SU-DHL-6 (cell line): ENCODE measurements around the gene LRRC7.

Experiments
- CTCF ChIP-seq: fragments of 200-600 bp; sonication (generic); IDR thresholded peaks from one replicate; pipeline ENCODE4 v1.5.1; 2017; ENCODE audit warnings: antibody characterized with exemption, mild to moderate bottlenecking, low read length, moderate library complexity; ENCODE audit not compliant: insufficient read depth, poor library complexity, severe bottlenecking
- EZH2phosphoT487 ChIP-seq: fragments of 200-600 bp; sonication (generic), shearing (Covaris generic); conservative IDR thresholded peaks from 2 replicates; pipeline ENCODE4 v1.6.1; 2018; ENCODE audit warnings: mild to moderate bottlenecking, antibody characterized with exemption, low read length, moderate library complexity, mixed read lengths

DNA sequence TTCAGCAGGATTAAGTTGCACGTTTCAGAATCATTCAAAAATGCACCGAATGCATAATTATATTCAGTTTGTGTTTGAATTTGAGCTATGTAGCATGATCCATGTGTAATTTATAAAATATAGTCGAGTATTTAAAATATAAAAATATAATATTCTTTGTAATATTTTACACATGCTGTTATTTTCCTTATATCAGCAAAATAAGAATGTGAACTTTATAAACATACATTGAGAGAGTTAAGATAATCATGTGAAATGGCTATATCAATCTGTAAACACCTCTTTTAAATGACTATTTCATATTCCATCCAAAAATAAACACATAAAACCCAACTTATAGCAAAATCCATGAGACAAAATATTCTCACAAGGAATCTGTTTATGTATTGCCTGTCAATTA, 303.7 kb downstream of the LRRC7 start:
- no peak for TF ChIP-seq CTCF
- TF ChIP-seq EZH2phosphoT487 = no peak
